Neural progenitor cell (in vitro differentiated cells): ENCODE measurements around the gene MAS1.

Source experiments
- EZH2phosphoT487 ChIP-seq: fragments of 200-600 bp; sonication (generic); IDR thresholded peaks from 2 replicates; pipeline ENCODE4 v1.6.1; 2017; ENCODE audit warnings: antibody characterized with exemption
- TF ChIP-seq, protein P1 (sequence below): fragments of 200-600 bp; sonication (generic); IDR thresholded peaks from 2 replicates; pipeline ENCODE4 v1.5.1; 2017; ENCODE audit warnings: antibody characterized with exemption, mild to moderate bottlenecking

DNA sequence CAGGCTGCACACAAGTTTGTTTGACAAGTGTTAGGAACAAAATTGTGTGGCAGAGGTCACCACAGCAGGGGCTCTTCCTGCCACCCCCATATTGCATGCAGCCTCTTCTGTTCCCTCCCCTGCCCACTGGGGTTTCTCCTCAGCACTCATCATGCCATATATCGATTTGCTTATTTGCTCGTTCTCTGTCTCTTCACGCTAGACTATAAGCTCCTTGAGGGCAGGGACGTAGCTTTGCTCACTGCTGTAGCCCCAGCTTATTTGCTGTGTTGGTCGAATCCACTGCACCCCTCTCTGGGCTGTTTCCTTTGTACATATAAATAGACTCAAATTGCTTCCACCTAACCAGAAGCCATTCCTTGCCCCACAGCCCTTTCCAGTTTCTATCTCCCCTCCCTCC, 19.6 kb downstream of the MAS1 start:
- TF ChIP-seq, protein P1, sequence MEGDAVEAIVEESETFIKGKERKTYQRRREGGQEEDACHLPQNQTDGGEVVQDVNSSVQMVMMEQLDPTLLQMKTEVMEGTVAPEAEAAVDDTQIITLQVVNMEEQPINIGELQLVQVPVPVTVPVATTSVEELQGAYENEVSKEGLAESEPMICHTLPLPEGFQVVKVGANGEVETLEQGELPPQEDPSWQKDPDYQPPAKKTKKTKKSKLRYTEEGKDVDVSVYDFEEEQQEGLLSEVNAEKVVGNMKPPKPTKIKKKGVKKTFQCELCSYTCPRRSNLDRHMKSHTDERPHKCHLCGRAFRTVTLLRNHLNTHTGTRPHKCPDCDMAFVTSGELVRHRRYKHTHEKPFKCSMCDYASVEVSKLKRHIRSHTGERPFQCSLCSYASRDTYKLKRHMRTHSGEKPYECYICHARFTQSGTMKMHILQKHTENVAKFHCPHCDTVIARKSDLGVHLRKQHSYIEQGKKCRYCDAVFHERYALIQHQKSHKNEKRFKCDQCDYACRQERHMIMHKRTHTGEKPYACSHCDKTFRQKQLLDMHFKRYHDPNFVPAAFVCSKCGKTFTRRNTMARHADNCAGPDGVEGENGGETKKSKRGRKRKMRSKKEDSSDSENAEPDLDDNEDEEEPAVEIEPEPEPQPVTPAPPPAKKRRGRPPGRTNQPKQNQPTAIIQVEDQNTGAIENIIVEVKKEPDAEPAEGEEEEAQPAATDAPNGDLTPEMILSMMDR: no peak
- TF ChIP-seq EZH2phosphoT487: no peak
